PC-3 (cell line): Measurements from ENCODE around the gene TTC28. TPM values are rescaled to one million over a fixed set of nuclear protein-coding genes. Genes with fewer than 3 reads are reported as not detected.

ENCODE experiments used
- ATAC-seq: fragments of 200-7000 bp; cut with Tn5 transposase; 2 replicates; pipeline ENCODE4 v1.9.1; 2020; ENCODE audit warnings: mild to moderate bottlenecking, moderate library complexity
- BruUV-seq: library from RNA; stranded (reverse); fragments of 400-500 nt; replicated peaks from 2 replicates; lab custom pipeline; 2021; lab: Mats Ljungman, UMichigan
- CTCF ChIA-PET: fragments of 300-600 bp; sonication (Branson Sonifier 250); formaldehyde crosslinking; loops from one replicate; lab custom pipeline; 2022; ENCODE audit warnings: antibody characterized with exemption; lab: Charles Lee
- POLR2A ChIA-PET: fragments of 300-600 bp; sonication (Branson Sonifier 250); formaldehyde crosslinking; loops from one replicate; lab custom pipeline; 2022; ENCODE audit warnings: antibody characterized with exemption; ENCODE audit not compliant: unreplicated experiment; lab: Charles Lee
- DNase-seq: peaks from one replicate; pipeline ENCODE4 v3.0.0-alpha.2; 2015
- H2AFZ ChIP-seq: fragments of 300-600 bp; sonication (generic); 2 replicates; pipeline ENCODE4 v1.6.0; 2016; ENCODE audit warnings: antibody characterized with exemption, low read length
- H3F3A ChIP-seq: fragments of 300-600 bp; sonication (generic); one replicate; pipeline ENCODE4 v1.6.0; 2017; ENCODE audit warnings: antibody characterized with exemption, low read length, control low read depth, mild to moderate bottlenecking; ENCODE audit not compliant: unreplicated experiment
- H3K27ac ChIP-seq: fragments of 300-600 bp; sonication (generic); 2 replicates; pipeline ENCODE4 v1.5.1; 2016; ENCODE audit warnings: mild to moderate bottlenecking, low read length
- H3K27me3 ChIP-seq: fragments of 300-600 bp; sonication (generic); 2 replicates; pipeline ENCODE4 v1.6.1; 2016; ENCODE audit warnings: low read length, mixed read lengths
- H3K36me3 ChIP-seq: fragments of 300-600 bp; sonication (generic); 2 replicates; pipeline ENCODE4 v1.6.1; 2016; ENCODE audit warnings: low read depth, mixed run types, low read length, mixed read lengths
- H3K4me1 ChIP-seq: fragments of 300-600 bp; sonication (generic); 2 replicates; pipeline ENCODE4 v1.5.1; 2016; ENCODE audit warnings: low read length; ENCODE audit not compliant: insufficient read depth
- H3K4me2 ChIP-seq: fragments of 300-600 bp; sonication (generic); 2 replicates; pipeline ENCODE4 v1.6.0; 2016; ENCODE audit warnings: low read length
- H3K4me3 ChIP-seq: fragments of 300-600 bp; sonication (generic); 2 replicates; pipeline ENCODE4 v1.5.1; 2016; ENCODE audit warnings: mild to moderate bottlenecking, low read length, mixed read lengths
- H3K79me2 ChIP-seq: fragments of 300-600 bp; sonication (generic); 2 replicates; pipeline ENCODE4 v1.6.1; 2017; ENCODE audit warnings: low read length, mixed read lengths
- H3K9ac ChIP-seq: fragments of 300-600 bp; sonication (generic); 2 replicates; pipeline ENCODE4 v1.6.0; 2016; ENCODE audit warnings: mild to moderate bottlenecking, low read length
- H3K9me2 ChIP-seq: fragments of 300-600 bp; sonication (generic); replicated peaks from 2 replicates; pipeline ENCODE4 v1.6.1; 2016; ENCODE audit warnings: mixed run types, low read length, mixed read lengths
- H3K9me3 ChIP-seq: fragments of 300-600 bp; sonication (generic); 2 replicates; pipeline ENCODE4 v1.6.1; 2016; ENCODE audit warnings: low read length, mixed read lengths
- H4K20me1 ChIP-seq: fragments of 300-600 bp; sonication (generic); 2 replicates; pipeline ENCODE4 v1.6.1; 2016; ENCODE audit warnings: low read length, mixed read lengths
- EZH2 ChIP-seq: fragments of 300-600 bp; sonication (generic); IDR thresholded peaks from one replicate; pipeline ENCODE4 v1.6.1; 2017; ENCODE audit warnings: antibody characterized with exemption, mild to moderate bottlenecking, low read length; ENCODE audit not compliant: unreplicated experiment
- EZH2phosphoT487 ChIP-seq: fragments of 300-600 bp; sonication (generic); IDR thresholded peaks from 2 replicates; pipeline ENCODE4 v1.6.1; 2018; ENCODE audit warnings: mild to moderate bottlenecking, antibody characterized with exemption, low read length, borderline replicate concordance
- intact Hi-C: fragments of 100-400 bp; cut with micrococcal nuclease; formaldehyde crosslinking; loops from 2 replicates; pipeline ENCODE4 v1.9.0; 2023
- total RNA-seq: library from RNA; depleted of rRNA; stranded (reverse); fragments of >200 nt; gene quantifications from 2 replicates; pipeline ENCODE4 v1.2.3, GENCODE V29; 2014
- TF ChIP-seq, protein P1 (sequence below): fragments of 300-600 bp; sonication (generic); conservative IDR thresholded peaks from 2 replicates; pipeline ENCODE4 v1.5.1; 2017; ENCODE audit warnings: antibody characterized with exemption, low read depth, mild to moderate bottlenecking, low read length

Gene TTC28
- total RNA-seq, 1 experiment from 2014 or later = 6.3 TPM

DNA sequence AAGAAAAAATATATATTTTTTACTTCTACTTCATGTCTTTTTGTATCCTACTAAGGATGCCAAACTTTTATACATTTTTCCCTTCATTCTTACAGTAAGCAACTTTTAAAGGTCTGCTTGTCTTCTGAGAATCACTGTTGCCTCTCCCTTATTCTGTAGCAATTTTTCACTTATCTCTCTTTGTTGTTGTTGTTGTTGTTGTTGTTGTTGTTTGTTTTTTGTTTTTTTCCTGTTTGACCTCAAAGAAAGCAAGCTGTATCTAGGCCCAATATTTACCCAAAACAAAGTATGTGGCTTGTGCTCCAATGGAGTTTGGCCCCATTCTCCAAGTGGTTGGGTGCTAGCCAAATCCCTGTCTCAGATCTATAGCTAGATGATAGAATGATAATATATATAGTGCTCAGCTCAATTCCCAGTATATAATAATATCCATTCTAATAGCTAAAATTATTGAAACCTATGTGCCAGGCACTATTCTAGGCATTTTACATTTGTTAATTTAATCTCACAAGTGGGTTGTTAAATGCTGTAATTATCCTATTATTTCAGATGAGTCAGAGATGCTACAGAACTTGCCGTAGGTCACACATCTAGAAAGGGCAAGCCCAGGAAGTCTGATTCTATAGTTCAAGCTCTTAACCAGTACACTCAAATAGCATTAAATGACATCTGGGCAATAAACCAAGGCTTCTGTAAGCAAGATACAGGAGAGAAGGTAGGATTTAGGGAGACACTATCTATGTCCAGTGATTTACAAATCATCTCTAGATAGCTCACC lies 555.5 kb downstream of the TTC28 start:
- BruUV-seq = no TSS peak
- TF ChIP-seq EZH2phosphoT487 = no peak
- no peak for TF ChIP-seq EZH2
- TF ChIP-seq, protein P1, sequence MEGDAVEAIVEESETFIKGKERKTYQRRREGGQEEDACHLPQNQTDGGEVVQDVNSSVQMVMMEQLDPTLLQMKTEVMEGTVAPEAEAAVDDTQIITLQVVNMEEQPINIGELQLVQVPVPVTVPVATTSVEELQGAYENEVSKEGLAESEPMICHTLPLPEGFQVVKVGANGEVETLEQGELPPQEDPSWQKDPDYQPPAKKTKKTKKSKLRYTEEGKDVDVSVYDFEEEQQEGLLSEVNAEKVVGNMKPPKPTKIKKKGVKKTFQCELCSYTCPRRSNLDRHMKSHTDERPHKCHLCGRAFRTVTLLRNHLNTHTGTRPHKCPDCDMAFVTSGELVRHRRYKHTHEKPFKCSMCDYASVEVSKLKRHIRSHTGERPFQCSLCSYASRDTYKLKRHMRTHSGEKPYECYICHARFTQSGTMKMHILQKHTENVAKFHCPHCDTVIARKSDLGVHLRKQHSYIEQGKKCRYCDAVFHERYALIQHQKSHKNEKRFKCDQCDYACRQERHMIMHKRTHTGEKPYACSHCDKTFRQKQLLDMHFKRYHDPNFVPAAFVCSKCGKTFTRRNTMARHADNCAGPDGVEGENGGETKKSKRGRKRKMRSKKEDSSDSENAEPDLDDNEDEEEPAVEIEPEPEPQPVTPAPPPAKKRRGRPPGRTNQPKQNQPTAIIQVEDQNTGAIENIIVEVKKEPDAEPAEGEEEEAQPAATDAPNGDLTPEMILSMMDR = no peak
- no peak overlapping the region for H3K4me3 ChIP-seq
- no peaks in the 10 kb centered on the region for H3K9me2 ChIP-seq
- no peaks in the 10 kb centered on the region for H3K36me3 ChIP-seq
- DNase-seq = no peak
- intact Hi-C loops = no loop called here
- no peak overlapping the region for H3K27ac ChIP-seq
- 0 out of 2 replicates have a peak, but pooled peaks have one; percentile 29 for ATAC-seq
- peaks cover under 1% of the 10 kb centered on the region; the same call in 1 of the 2 replicates for H3K4me1 ChIP-seq
- H2AFZ ChIP-seq = no peak overlapping the region
- POLR2A ChIA-PET = no interaction called here
- H3K27me3 ChIP-seq = no peaks in the 10 kb centered on the region
- no peaks in the 10 kb centered on the region for H4K20me1 ChIP-seq
- H3K4me2 ChIP-seq = no peak overlapping the region
- CTCF ChIA-PET = no interaction called here
- H3F3A ChIP-seq = no peaks in the 10 kb centered on the region
- H3K9ac ChIP-seq = no peak overlapping the region
- no peaks in the 10 kb centered on the region for H3K79me2 ChIP-seq
- no peaks in the 10 kb centered on the region for H3K9me3 ChIP-seq

DNA sequence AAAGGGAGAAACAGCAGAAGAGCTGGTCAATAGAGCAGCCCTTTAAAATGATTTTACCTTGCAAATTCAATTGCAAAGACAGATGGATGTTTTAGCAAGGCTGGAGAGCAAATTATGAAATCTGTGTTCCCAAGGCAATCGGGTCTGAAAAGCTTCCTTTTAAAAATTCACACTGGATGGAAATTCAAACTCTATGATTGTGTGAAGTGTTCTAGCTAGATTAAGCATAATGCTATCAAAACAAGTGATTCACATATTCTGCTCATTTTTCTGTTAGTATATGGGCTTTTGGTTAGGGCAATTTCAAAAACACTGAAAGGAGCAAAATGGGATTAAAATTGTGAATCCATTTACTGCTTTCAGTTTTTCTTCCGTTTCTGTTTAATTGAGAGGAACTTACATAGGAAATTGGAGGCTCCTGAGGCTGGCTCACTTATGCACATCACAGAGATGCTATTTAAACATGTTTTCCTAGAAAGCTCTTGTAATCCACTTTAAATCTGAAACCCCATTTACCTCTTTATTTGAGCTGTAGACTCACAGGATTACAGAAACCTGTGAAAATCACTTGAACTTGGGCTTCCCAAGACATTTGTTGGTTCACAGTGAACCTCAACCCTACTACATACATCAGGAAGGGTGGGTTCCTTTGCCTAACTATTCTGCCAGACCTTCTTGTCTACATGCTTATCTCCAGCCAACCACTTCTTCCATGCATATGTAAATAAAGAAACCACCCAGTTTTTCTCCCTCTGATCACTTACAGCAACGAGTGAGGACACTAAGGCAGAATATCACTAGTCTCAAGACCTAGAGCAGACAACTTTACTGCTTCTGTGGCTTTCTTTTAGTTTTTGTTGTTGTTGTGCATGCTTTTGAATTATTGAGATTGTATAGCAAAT lies 558.7 kb downstream of the TTC28 start:
- TF ChIP-seq, protein P1 = no peak
- TF ChIP-seq EZH2 (no peak), EZH2phosphoT487 (no peak)
- H4K20me1 ChIP-seq = no peaks in the 10 kb centered on the region
- DNase-seq (no peak), ATAC-seq (no peak)
- H3K9me3 ChIP-seq = no peaks in the 10 kb centered on the region
- H3F3A ChIP-seq = no peaks in the 10 kb centered on the region
- no peaks in the 10 kb centered on the region for H3K36me3 ChIP-seq
- no TSS peak for BruUV-seq
- H3K4me2 ChIP-seq = no peak overlapping the region
- no peaks in the 10 kb centered on the region for H3K27me3 ChIP-seq
- peaks cover 8% of the 10 kb centered on the region; the same call in 1 of the 2 replicates for H3K4me1 ChIP-seq
- no peak overlapping the region for H3K4me3 ChIP-seq
- intact Hi-C loops = no loop called here
- H3K79me2 ChIP-seq = no peaks in the 10 kb centered on the region
- no peak overlapping the region for H3K9ac ChIP-seq
- no peaks in the 10 kb centered on the region for H3K9me2 ChIP-seq
- no peak overlapping the region for H3K27ac ChIP-seq
- POLR2A ChIA-PET = interaction anchor here (0.5 kb wide), 1 partner anchor 8 kb away, joined by 3 read pairs; no protein-coding TSS in a partner anchor
- no peak overlapping the region for H2AFZ ChIP-seq
- CTCF ChIA-PET = no interaction called here
